Stimulated activated naive B cell treated with anti-CD40 and anti-IgM and Interleukin-4, amounts not matched to agents 10 μg/mL and 1 μg/mL and 100 μg/mL, for 72 hours (primary cell): Measurements from ENCODE around the gene GRIK5.
A peak's percentile ranks its signal among the peaks of the same experiment; 100 is the strongest.

Experiments
- ATAC-seq, 2 donors: fragments of 150-1000 bp; cut with Tn5 transposase; replicated peaks; 2 replicates each; pipeline ENCODE4 v1.10.0; 2021; ENCODE audit warnings: moderate library complexity in 1 of 2
- DNase-seq: peaks from one replicate; pipeline ENCODE4 v3.0.0; 2021
- H3K27ac Mint-ChIP-seq: one replicate; pipeline ENCODE4 v1.8.0; 2022; ENCODE audit warnings: mild to moderate bottlenecking, mixed read lengths
- H3K27me3 Mint-ChIP-seq, 2 donors: one replicate each; pipeline ENCODE4 v1.8.0; 2022; ENCODE audit warnings: mixed read lengths in 2 of 2
- H3K36me3 Mint-ChIP-seq, 2 donors: one replicate each; pipeline ENCODE4 v1.8.0; 2022; ENCODE audit warnings: mixed read lengths in 2 of 2, mild to moderate bottlenecking in 1 of 2
- H3K4me1 Mint-ChIP-seq, 2 donors: one replicate each; pipeline ENCODE4 v1.8.0; 2022; ENCODE audit warnings: mixed read lengths in 2 of 2, mild to moderate bottlenecking in 1 of 2
- H3K4me3 Mint-ChIP-seq, 2 donors: one replicate each; pipeline ENCODE4 v1.8.0; 2022; ENCODE audit warnings: mild to moderate bottlenecking in 2 of 2, mixed read lengths in 2 of 2, moderate library complexity in 1 of 2
- H3K9me3 Mint-ChIP-seq, 2 donors: one replicate each; pipeline ENCODE4 v1.8.0; 2022; ENCODE audit warnings: mixed read lengths in 2 of 2, mild to moderate bottlenecking in 1 of 2

Gene GRIK5

GRCh38 chr19:42010245-42011126 lies 59.5 kb downstream of the GRIK5 start:
- H3K27ac Mint-ChIP-seq, result no peak overlapping the region
- ATAC-seq, result no peak
- H3K9me3 Mint-ChIP-seq, result no peaks in the 10 kb centered on the region
- DNase-seq, result no peak
- H3K36me3 Mint-ChIP-seq, result no peaks in the 10 kb centered on the region
- no peak overlapping the region for H3K4me3 Mint-ChIP-seq
- no peaks in the 10 kb centered on the region for H3K4me1 Mint-ChIP-seq
- peaks cover 10% of the 10 kb centered on the region in 2 donors for H3K27me3 Mint-ChIP-seq

GRCh38 chr19:42006569-42006968 lies 63.4 kb downstream of the GRIK5 start:
- Mint-ChIP-seq H3K9me3 (no peaks in the 10 kb centered on the region), H3K27ac (no peak overlapping the region), H3K36me3 (no peaks in the 10 kb centered on the region), H3K4me3 (no peak overlapping the region), H3K27me3 (peaks cover 24 to 30% of the 10 kb centered on the region in 2 donors), H3K4me1 (no peaks in the 10 kb centered on the region)
- no peak for ATAC-seq
- no peak for DNase-seq

- DNase-seq (no peak), ATAC-seq (no peak)
- Mint-ChIP-seq H3K27ac (no peak overlapping the region), H3K9me3 (no peaks in the 10 kb centered on the region), H3K36me3 (no peaks in the 10 kb centered on the region), H3K27me3 (peaks cover 30 to 31% of the 10 kb centered on the region in 2 donors), H3K4me1 (no peaks in the 10 kb centered on the region), H3K4me3 (no peak overlapping the region)
These were observed 64.5 kb downstream of the GRIK5 start for GRCh38 chr19:42005504-42005903.

GRCh38 chr19:42003506-42004294 lies 66.3 kb downstream of the GRIK5 start:
- no peak overlapping the region for H3K4me3 Mint-ChIP-seq
- ATAC-seq, result no peak
- H3K27me3 Mint-ChIP-seq, result peaks cover 44 to 45% of the 10 kb centered on the region in 2 donors
- H3K4me1 Mint-ChIP-seq, result peaks cover 0 to 5% of the 10 kb centered on the region in 2 donors
- H3K36me3 Mint-ChIP-seq, result no peaks in the 10 kb centered on the region
- H3K27ac Mint-ChIP-seq, result no peak overlapping the region
- no peak for DNase-seq
- H3K9me3 Mint-ChIP-seq, result no peaks in the 10 kb centered on the region

- H3K4me1 Mint-ChIP-seq, result peaks cover 30% of the 10 kb centered on the region in 2 donors
- H3K27ac Mint-ChIP-seq, result no peak overlapping the region
- DNase-seq, result no peak
- H3K36me3 Mint-ChIP-seq, result no peaks in the 10 kb centered on the region
- ATAC-seq, result no peak
- no peaks in the 10 kb centered on the region for H3K9me3 Mint-ChIP-seq
- H3K27me3 Mint-ChIP-seq, result peaks cover 65 to 69% of the 10 kb centered on the region in 2 donors
- H3K4me3 Mint-ChIP-seq, result no peak overlapping the region
These were observed 70.2 kb downstream of the GRIK5 start for GRCh38 chr19:41999878-42000208.

- DNase-seq, result no peak
- Mint-ChIP-seq H3K4me1 (peaks cover 30 to 31% of the 10 kb centered on the region in 2 donors), H3K4me3 (peak overlapping the region; percentile 30 to 62)
These were observed 70.7 kb downstream of the GRIK5 start for GRCh38 chr19:41999071-41999877.

GRCh38 chr19:41998246-41999020 lies 71.6 kb downstream of the GRIK5 start:
- peak overlapping the region; percentile 71 to 79 for H3K4me3 Mint-ChIP-seq
- ATAC-seq (peak; percentile 27 to 31), DNase-seq (peak; percentile 41)

More at GRCh38 chr19:41999071-41999877, 70.7 kb downstream of the GRIK5 start:
- no peak for ATAC-seq
- Mint-ChIP-seq H3K27me3 (peaks cover 70 to 74% of the 10 kb centered on the region in 2 donors), H3K27ac (no peak overlapping the region), H3K9me3 (no peaks in the 10 kb centered on the region), H3K36me3 (no peaks in the 10 kb centered on the region)

GRCh38 chr19:41997851-41998229 lies 72.2 kb downstream of the GRIK5 start:
- Mint-ChIP-seq H3K4me1 (peaks cover 35 to 36% of the 10 kb centered on the region in 2 donors), H3K27me3 (peaks cover 64 to 76% of the 10 kb centered on the region in 2 donors), H3K9me3 (no peaks in the 10 kb centered on the region), H3K27ac (peak overlapping the region; percentile 79), H3K36me3 (no peaks in the 10 kb centered on the region), H3K4me3 (peak overlapping the region; percentile 71 to 79)
- peak; percentile 18 for DNase-seq
- ATAC-seq, result peak; percentile 51 to 52

More at GRCh38 chr19:41998246-41999020, 71.6 kb downstream of the GRIK5 start:
- Mint-ChIP-seq H3K27ac (peak overlapping the region; percentile 79), H3K36me3 (no peaks in the 10 kb centered on the region), H3K4me1 (peaks cover 32 to 33% of the 10 kb centered on the region in 2 donors), H3K27me3 (peaks cover 65 to 76% of the 10 kb centered on the region in 2 donors), H3K9me3 (no peaks in the 10 kb centered on the region)

GRCh38 chr19:41997121-41997850 lies 72.7 kb downstream of the GRIK5 start:
- Mint-ChIP-seq H3K27ac (peak overlapping the region; percentile 79), H3K4me1 (peaks cover 36 to 39% of the 10 kb centered on the region in 2 donors), H3K27me3 (peaks cover 66 to 78% of the 10 kb centered on the region in 2 donors), H3K36me3 (no peaks in the 10 kb centered on the region), H3K4me3 (peak overlapping the region; percentile 71 to 79), H3K9me3 (no peaks in the 10 kb centered on the region)
- DNase-seq (peak; percentile 17), ATAC-seq (peak; percentile 46 to 51)

GRCh38 chr19:41995959-41996797 lies 73.8 kb downstream of the GRIK5 start:
- peaks cover 36 to 39% of the 10 kb centered on the region in 2 donors for H3K4me1 Mint-ChIP-seq
- H3K27ac Mint-ChIP-seq, result no peak overlapping the region
- H3K36me3 Mint-ChIP-seq, result no peaks in the 10 kb centered on the region
- peaks cover 62 to 71% of the 10 kb centered on the region in 2 donors for H3K27me3 Mint-ChIP-seq
- ATAC-seq, result no peak
- no peaks in the 10 kb centered on the region for H3K9me3 Mint-ChIP-seq
- DNase-seq, result no peak
- peak overlapping the region in 1 of 2 donors; percentile 5 for H3K4me3 Mint-ChIP-seq

- Mint-ChIP-seq H3K36me3 (no peaks in the 10 kb centered on the region), H3K27ac (no peak overlapping the region), H3K9me3 (no peaks in the 10 kb centered on the region), H3K4me1 (peaks cover 36 to 39% of the 10 kb centered on the region in 2 donors), H3K4me3 (peak overlapping the region; percentile 8 to 11), H3K27me3 (peaks cover 61 to 64% of the 10 kb centered on the region in 2 donors)
- DNase-seq (no peak), ATAC-seq (no peak)
These were observed 74.7 kb downstream of the GRIK5 start for GRCh38 chr19:41994994-41995958.
